IPS-20b (cell line): Measurements from ENCODE around the gene RFPL2.

Experiments
- H3K27ac ChIP-seq: one replicate; pipeline ENCODE4 v1.5.1; 2013; ENCODE audit warnings: low read length
- H3K27me3 ChIP-seq: 2 replicates; pipeline ENCODE4 v1.6.1; 2013; ENCODE audit warnings: mild to moderate bottlenecking, low read length, inconsistent platforms; ENCODE audit not compliant: insufficient read depth
- H3K36me3 ChIP-seq: 2 replicates; pipeline ENCODE4 v1.6.1; 2013; ENCODE audit warnings: low read depth, mild to moderate bottlenecking, inconsistent platforms, low read length, moderate library complexity; ENCODE audit not compliant: insufficient read depth
- H3K4me1 ChIP-seq: 2 replicates; pipeline ENCODE4 v1.6.1; 2013; ENCODE audit warnings: mild to moderate bottlenecking, control low read depth, inconsistent platforms, low read length, moderate library complexity; ENCODE audit not compliant: insufficient read depth
- H3K4me3 ChIP-seq: 2 replicates; pipeline ENCODE4 v1.5.1; 2013; ENCODE audit warnings: mild to moderate bottlenecking, low read length, inconsistent platforms
- H3K9ac ChIP-seq: 2 replicates; pipeline ENCODE4 v1.6.1; 2013; ENCODE audit warnings: low read depth, mild to moderate bottlenecking, inconsistent platforms, low read length, moderate library complexity
- H3K9me3 ChIP-seq: 2 replicates; pipeline ENCODE4 v1.6.1; 2013; ENCODE audit warnings: mild to moderate bottlenecking, low read depth, low read length, inconsistent platforms; ENCODE audit not compliant: insufficient read depth

RFPL2 gene

GRCh38 chr22:32226326-32227104, 21.6 kb upstream of the RFPL2 start:
- Histone ChIP-seq H3K36me3 (no peaks in the 10 kb centered on the region), H3K27ac (no peak overlapping the region), H3K27me3 (0 out of 2 replicates have a peak, but pooled peaks cover 11% of the 10 kb centered on the region), H3K4me1 (no peaks in the 10 kb centered on the region), H3K9ac (no peak overlapping the region), H3K9me3 (no peaks in the 10 kb centered on the region), H3K4me3 (no peak overlapping the region)

GRCh38 chr22:32222991-32223390, 18.1 kb upstream of the RFPL2 start:
- H3K36me3 ChIP-seq = no peaks in the 10 kb centered on the region
- H3K27ac ChIP-seq = no peak overlapping the region
- no peak overlapping the region for H3K4me3 ChIP-seq
- no peaks in the 10 kb centered on the region for H3K4me1 ChIP-seq
- no peak overlapping the region for H3K9ac ChIP-seq
- no peaks in the 10 kb centered on the region for H3K9me3 ChIP-seq
- 0 out of 2 replicates have a peak, but pooled peaks cover 11% of the 10 kb centered on the region for H3K27me3 ChIP-seq

GRCh38 chr22:32219026-32219425, 14.2 kb upstream of the RFPL2 start:
- Histone ChIP-seq H3K4me1 (no peaks in the 10 kb centered on the region), H3K9ac (no peak overlapping the region), H3K27me3 (no peaks in the 10 kb centered on the region), H3K36me3 (no peaks in the 10 kb centered on the region), H3K27ac (no peak overlapping the region), H3K9me3 (no peaks in the 10 kb centered on the region), H3K4me3 (no peak overlapping the region)

- Histone ChIP-seq H3K4me3 (no peak overlapping the region), H3K36me3 (no peaks in the 10 kb centered on the region), H3K27ac (no peak overlapping the region), H3K4me1 (no peaks in the 10 kb centered on the region), H3K9ac (no peak overlapping the region), H3K27me3 (no peaks in the 10 kb centered on the region), H3K9me3 (no peaks in the 10 kb centered on the region)
Measured at GRCh38 chr22:32218470-32218869, 13.6 kb upstream of the RFPL2 start.

GRCh38 chr22:32217465-32217864, 12.6 kb upstream of the RFPL2 start:
- H3K27ac ChIP-seq = no peak overlapping the region
- H3K27me3 ChIP-seq = no peaks in the 10 kb centered on the region
- H3K4me3 ChIP-seq = no peak overlapping the region
- H3K9me3 ChIP-seq = no peaks in the 10 kb centered on the region
- H3K36me3 ChIP-seq = no peaks in the 10 kb centered on the region
- no peaks in the 10 kb centered on the region for H3K4me1 ChIP-seq
- no peak overlapping the region for H3K9ac ChIP-seq

GRCh38 chr22:32216911-32217310, 12.0 kb upstream of the RFPL2 start:
- Histone ChIP-seq H3K9me3 (no peaks in the 10 kb centered on the region), H3K4me1 (no peaks in the 10 kb centered on the region), H3K4me3 (no peak overlapping the region), H3K27ac (no peak overlapping the region), H3K9ac (no peak overlapping the region), H3K36me3 (no peaks in the 10 kb centered on the region), H3K27me3 (no peaks in the 10 kb centered on the region)

- Histone ChIP-seq H3K36me3 (no peaks in the 10 kb centered on the region), H3K27me3 (peaks cover 7% of the 10 kb centered on the region), H3K4me3 (no peak overlapping the region), H3K9me3 (no peaks in the 10 kb centered on the region), H3K27ac (no peak overlapping the region), H3K9ac (no peak overlapping the region), H3K4me1 (no peaks in the 10 kb centered on the region)
Measured at GRCh38 chr22:32211011-32211410, 6.1 kb upstream of the RFPL2 start.

- Histone ChIP-seq H3K36me3 (no peaks in the 10 kb centered on the region), H3K9ac (no peak overlapping the region), H3K27ac (no peak overlapping the region), H3K27me3 (peaks cover 30% of the 10 kb centered on the region), H3K4me3 (no peak overlapping the region), H3K4me1 (peaks cover 4% of the 10 kb centered on the region; the same call in 1 of the 2 replicates), H3K9me3 (no peaks in the 10 kb centered on the region)
Measured at GRCh38 chr22:32208681-32209080, 3.8 kb upstream of the RFPL2 start.

- H3K36me3 ChIP-seq = no peaks in the 10 kb centered on the region
- H3K27ac ChIP-seq = no peak overlapping the region
- no peak overlapping the region for H3K4me3 ChIP-seq
- H3K27me3 ChIP-seq = peaks cover 36% of the 10 kb centered on the region
- peaks cover 4% of the 10 kb centered on the region; the same call in 1 of the 2 replicates for H3K4me1 ChIP-seq
- no peak overlapping the region for H3K9ac ChIP-seq
- no peaks in the 10 kb centered on the region for H3K9me3 ChIP-seq
Measured at GRCh38 chr22:32207971-32208480, 3.2 kb upstream of the RFPL2 start.

- peaks cover 46% of the 10 kb centered on the region for H3K27me3 ChIP-seq
- H3K27ac ChIP-seq = no peak overlapping the region
- H3K4me1 ChIP-seq = peaks cover 4% of the 10 kb centered on the region; the same call in 1 of the 2 replicates
- no peaks in the 10 kb centered on the region for H3K36me3 ChIP-seq
- no peak overlapping the region for H3K9ac ChIP-seq
- H3K9me3 ChIP-seq = no peaks in the 10 kb centered on the region
- H3K4me3 ChIP-seq = no peak overlapping the region
Measured at GRCh38 chr22:32206774-32207758, 2.2 kb upstream of the RFPL2 start.

- Histone ChIP-seq H3K36me3 (no peaks in the 10 kb centered on the region), H3K9me3 (no peaks in the 10 kb centered on the region), H3K4me3 (no peak overlapping the region), H3K9ac (no peak overlapping the region), H3K4me1 (peaks cover 4% of the 10 kb centered on the region; the same call in 1 of the 2 replicates), H3K27me3 (peaks cover 55% of the 10 kb centered on the region), H3K27ac (no peak overlapping the region)
Measured at GRCh38 chr22:32205974-32206773, 1.3 kb upstream of the RFPL2 start.
